ENCODE results near the gene BCL7A.

The BCL7A gene

GRCh38 chr12:122001466-122002209, 20.0 kb upstream of the BCL7A start:
- no peaks in the 10 kb centered on the region for H3K36me3 ChIP-seq (ENCODE audit: control insufficient read depth in 1 of 2, insufficient read depth in 2 of 2, low read length in 2 of 2)
- no peak overlapping the region for H3K4me3 ChIP-seq (ENCODE audit: low read depth in 1 of 2, low read length in 2 of 2)
- H3K9ac ChIP-seq (ENCODE audit: low read depth in 1 of 2, low read length in 2 of 2), result no peak overlapping the region
- no peak overlapping the region for H3K27ac ChIP-seq (ENCODE audit: low read depth, low read length)
- no peaks in the 10 kb centered on the region for H3K27me3 ChIP-seq (ENCODE audit: control insufficient read depth in 1 of 2, insufficient read depth in 2 of 2, low read length in 2 of 2)
- no peaks in the 10 kb centered on the region for H3K4me1 ChIP-seq (ENCODE audit: control insufficient read depth in 1 of 2, insufficient read depth in 2 of 2, low read length in 2 of 2)
- H3K9me3 ChIP-seq (ENCODE audit: control insufficient read depth in 1 of 2, low read length in 2 of 2), result no peaks in the 10 kb centered on the region

GRCh38 chr12:122003651-122004611, 17.8 kb upstream of the BCL7A start:
- no peaks in the 10 kb centered on the region for H3K36me3 ChIP-seq (ENCODE audit: control insufficient read depth in 1 of 2, insufficient read depth in 2 of 2, low read length in 2 of 2)
- no peak overlapping the region for H3K9ac ChIP-seq (ENCODE audit: low read depth in 1 of 2, low read length in 2 of 2)
- H3K4me3 ChIP-seq (ENCODE audit: low read depth in 1 of 2, low read length in 2 of 2), result no peak overlapping the region
- H3K27me3 ChIP-seq (ENCODE audit: control insufficient read depth in 1 of 2, insufficient read depth in 2 of 2, low read length in 2 of 2), result no peaks in the 10 kb centered on the region
- no peak overlapping the region for H3K27ac ChIP-seq (ENCODE audit: low read depth, low read length)
- H3K4me1 ChIP-seq (ENCODE audit: control insufficient read depth in 1 of 2, insufficient read depth in 2 of 2, low read length in 2 of 2), result no peaks in the 10 kb centered on the region
- no peaks in the 10 kb centered on the region for H3K9me3 ChIP-seq (ENCODE audit: control insufficient read depth in 1 of 2, low read length in 2 of 2)

GRCh38 chr12:122004633-122005071, 17.0 kb upstream of the BCL7A start:
- H3K9me3 ChIP-seq (ENCODE audit: control insufficient read depth in 1 of 2, low read length in 2 of 2), result no peaks in the 10 kb centered on the region
- H3K4me1 ChIP-seq (ENCODE audit: control insufficient read depth in 1 of 2, insufficient read depth in 2 of 2, low read length in 2 of 2), result no peaks in the 10 kb centered on the region
- no peaks in the 10 kb centered on the region for H3K27me3 ChIP-seq (ENCODE audit: control insufficient read depth in 1 of 2, insufficient read depth in 2 of 2, low read length in 2 of 2)
- no peak overlapping the region for H3K9ac ChIP-seq (ENCODE audit: low read depth in 1 of 2, low read length in 2 of 2)
- H3K27ac ChIP-seq (ENCODE audit: low read depth, low read length), result no peak overlapping the region
- no peak overlapping the region for H3K4me3 ChIP-seq (ENCODE audit: low read depth in 1 of 2, low read length in 2 of 2)
- no peaks in the 10 kb centered on the region for H3K36me3 ChIP-seq (ENCODE audit: control insufficient read depth in 1 of 2, insufficient read depth in 2 of 2, low read length in 2 of 2)

- no peaks in the 10 kb centered on the region for H3K36me3 ChIP-seq (ENCODE audit: control insufficient read depth in 1 of 2, insufficient read depth in 2 of 2, low read length in 2 of 2)
- H3K4me3 ChIP-seq (ENCODE audit: low read depth in 1 of 2, low read length in 2 of 2), result no peak overlapping the region
- no peak overlapping the region for H3K27ac ChIP-seq (ENCODE audit: low read depth, low read length)
Measured at GRCh38 chr12:122005252-122005776, 16.4 kb upstream of the BCL7A start.

GRCh38 chr12:122006186-122006926, 15.3 kb upstream of the BCL7A start:
- Histone ChIP-seq H3K27me3 (ENCODE audit: control insufficient read depth in 1 of 2, insufficient read depth in 2 of 2, low read length in 2 of 2) (no peaks in the 10 kb centered on the region), H3K36me3 (ENCODE audit: control insufficient read depth in 1 of 2, insufficient read depth in 2 of 2, low read length in 2 of 2) (no peaks in the 10 kb centered on the region), H3K9ac (ENCODE audit: low read depth in 1 of 2, low read length in 2 of 2) (no peak overlapping the region), H3K9me3 (ENCODE audit: control insufficient read depth in 1 of 2, low read length in 2 of 2) (no peaks in the 10 kb centered on the region), H3K27ac (ENCODE audit: low read depth, low read length) (no peak overlapping the region), H3K4me1 (ENCODE audit: control insufficient read depth in 1 of 2, insufficient read depth in 2 of 2, low read length in 2 of 2) (no peaks in the 10 kb centered on the region), H3K4me3 (ENCODE audit: low read depth in 1 of 2, low read length in 2 of 2) (no peak overlapping the region)

More at GRCh38 chr12:122005252-122005776, 16.4 kb upstream of the BCL7A start:
- Histone ChIP-seq H3K9me3 (ENCODE audit: control insufficient read depth in 1 of 2, low read length in 2 of 2) (no peaks in the 10 kb centered on the region), H3K9ac (ENCODE audit: low read depth in 1 of 2, low read length in 2 of 2) (no peak overlapping the region), H3K27me3 (ENCODE audit: control insufficient read depth in 1 of 2, insufficient read depth in 2 of 2, low read length in 2 of 2) (no peaks in the 10 kb centered on the region), H3K4me1 (ENCODE audit: control insufficient read depth in 1 of 2, insufficient read depth in 2 of 2, low read length in 2 of 2) (no peaks in the 10 kb centered on the region)

GRCh38 chr12:122009741-122010140, 11.9 kb upstream of the BCL7A start:
- H3K9me3 ChIP-seq (ENCODE audit: control insufficient read depth in 1 of 2, low read length in 2 of 2), result no peaks in the 10 kb centered on the region

GRCh38 chr12:122012184-122012583, 9.5 kb upstream of the BCL7A start:
- no peaks in the 10 kb centered on the region for H3K36me3 ChIP-seq (ENCODE audit: control insufficient read depth in 1 of 2, insufficient read depth in 2 of 2, low read length in 2 of 2)
- H3K4me3 ChIP-seq (ENCODE audit: low read depth in 1 of 2, low read length in 2 of 2), result no peak overlapping the region
- no peaks in the 10 kb centered on the region for H3K9me3 ChIP-seq (ENCODE audit: control insufficient read depth in 1 of 2, low read length in 2 of 2)
- no peaks in the 10 kb centered on the region for H3K4me1 ChIP-seq (ENCODE audit: control insufficient read depth in 1 of 2, insufficient read depth in 2 of 2, low read length in 2 of 2)
- H3K9ac ChIP-seq (ENCODE audit: low read depth in 1 of 2, low read length in 2 of 2), result no peak overlapping the region
- no peak overlapping the region for H3K27ac ChIP-seq (ENCODE audit: low read depth, low read length)
- no peaks in the 10 kb centered on the region for H3K27me3 ChIP-seq (ENCODE audit: control insufficient read depth in 1 of 2, insufficient read depth in 2 of 2, low read length in 2 of 2)

More at GRCh38 chr12:122009741-122010140, 11.9 kb upstream of the BCL7A start:
- no peak overlapping the region for H3K9ac ChIP-seq (ENCODE audit: low read depth in 1 of 2, low read length in 2 of 2)
- H3K4me3 ChIP-seq (ENCODE audit: low read depth in 1 of 2, low read length in 2 of 2), result no peak overlapping the region
- H3K27me3 ChIP-seq (ENCODE audit: control insufficient read depth in 1 of 2, insufficient read depth in 2 of 2, low read length in 2 of 2), result no peaks in the 10 kb centered on the region
- no peaks in the 10 kb centered on the region for H3K4me1 ChIP-seq (ENCODE audit: control insufficient read depth in 1 of 2, insufficient read depth in 2 of 2, low read length in 2 of 2)
- no peak overlapping the region for H3K27ac ChIP-seq (ENCODE audit: low read depth, low read length)
- no peaks in the 10 kb centered on the region for H3K36me3 ChIP-seq (ENCODE audit: control insufficient read depth in 1 of 2, insufficient read depth in 2 of 2, low read length in 2 of 2)

- no peaks in the 10 kb centered on the region for H3K27me3 ChIP-seq (ENCODE audit: control insufficient read depth in 1 of 2, insufficient read depth in 2 of 2, low read length in 2 of 2)
- H3K9me3 ChIP-seq (ENCODE audit: control insufficient read depth in 1 of 2, low read length in 2 of 2), result peaks cover 0 to 2% of the 10 kb centered on the region in 2 donors
- no peaks in the 10 kb centered on the region for H3K4me1 ChIP-seq (ENCODE audit: control insufficient read depth in 1 of 2, insufficient read depth in 2 of 2, low read length in 2 of 2)
- no peak overlapping the region for H3K4me3 ChIP-seq (ENCODE audit: low read depth in 1 of 2, low read length in 2 of 2)
- no peaks in the 10 kb centered on the region for H3K36me3 ChIP-seq (ENCODE audit: control insufficient read depth in 1 of 2, insufficient read depth in 2 of 2, low read length in 2 of 2)
- H3K27ac ChIP-seq (ENCODE audit: low read depth, low read length), result no peak overlapping the region
- no peak overlapping the region for H3K9ac ChIP-seq (ENCODE audit: low read depth in 1 of 2, low read length in 2 of 2)
Measured at GRCh38 chr12:122013136-122013535, 8.5 kb upstream of the BCL7A start.

- Histone ChIP-seq H3K27me3 (ENCODE audit: control insufficient read depth in 1 of 2, insufficient read depth in 2 of 2, low read length in 2 of 2) (no peaks in the 10 kb centered on the region), H3K36me3 (ENCODE audit: control insufficient read depth in 1 of 2, insufficient read depth in 2 of 2, low read length in 2 of 2) (no peaks in the 10 kb centered on the region), H3K27ac (ENCODE audit: low read depth, low read length) (no peak overlapping the region), H3K4me1 (ENCODE audit: control insufficient read depth in 1 of 2, insufficient read depth in 2 of 2, low read length in 2 of 2) (no peaks in the 10 kb centered on the region), H3K9me3 (ENCODE audit: control insufficient read depth in 1 of 2, low read length in 2 of 2) (peaks cover 0 to 3% of the 10 kb centered on the region in 2 donors), H3K4me3 (ENCODE audit: low read depth in 1 of 2, low read length in 2 of 2) (no peak overlapping the region), H3K9ac (ENCODE audit: low read depth in 1 of 2, low read length in 2 of 2) (no peak overlapping the region)
Measured at GRCh38 chr12:122013791-122014590, 7.7 kb upstream of the BCL7A start.

All from duodenal mucosa (tissue), 2 donors.